ENCODE results near the gene TCP1.
"Not testable (repeated sequence)": the region's sequence is repeated elsewhere in the genome, so short reads cannot be mapped to it uniquely, and the experiment has no call there.

- not testable (repeated sequence) for TF ChIP-seq EZH2 (IDR thresholded peaks at IDR 0.05; ENCODE audit: insufficient read depth, poor library complexity, severe bottlenecking); EZH2phosphoT487 (IDR thresholded peaks at IDR 0.05; ENCODE audit: insufficient read depth, low read depth)
Observed at GRCh38 chr6:159824690-159825089, 35.3 kb upstream of the TCP1 start.

All from GM23248 (cell line).